ENCODE measurements around the gene PTPRT.

- no peak for TF ChIP-seq EZH2phosphoT487 (IDR thresholded peaks at IDR 0.05; ENCODE audit: borderline replicate concordance)
- TF ChIP-seq CTCF (IDR thresholded peaks at IDR 0.05 in 2 of 3, conservative IDR thresholded peaks at IDR 0.05 in 1 of 3; ENCODE audit: borderline replicate concordance in 1 of 3, insufficient read depth in 1 of 3, low read depth in 2 of 3, low read length in 2 of 3) = no peak
- TF ChIP-seq TCF7L2 (IDR thresholded peaks at IDR 0.05; ENCODE audit: borderline replicate concordance, extremely low read depth, insufficient read depth, insufficient read length) = no peak
- no peak for TF ChIP-seq POLR2A (IDR thresholded peaks at IDR 0.05; ENCODE audit: borderline replicate concordance, extremely low read depth, insufficient read depth, insufficient read length)
Observed at GRCh38 chr20:43167021-43167420, 22.7 kb downstream of the PTPRT start.

Data from HCT116 (cell line).